NT2/D1 (cell line): ENCODE data around the gene SKIC8.

Source experiments
- SUZ12 ChIP-seq: IDR thresholded peaks from 2 replicates; pipeline ENCODE4 v1.6.1; 2011; ENCODE audit not compliant: insufficient read length, insufficient read depth; ENCODE audit errors: extremely low read depth
- YY1 ChIP-seq: IDR thresholded peaks from 2 replicates; pipeline ENCODE4 v1.6.1; 2011; ENCODE audit not compliant: insufficient read length, insufficient read depth
- ZNF274 ChIP-seq: IDR thresholded peaks from 2 replicates; pipeline ENCODE4 v1.6.1; 2011; ENCODE audit warnings: mild to moderate bottlenecking, low read depth, low read length

DNA sequence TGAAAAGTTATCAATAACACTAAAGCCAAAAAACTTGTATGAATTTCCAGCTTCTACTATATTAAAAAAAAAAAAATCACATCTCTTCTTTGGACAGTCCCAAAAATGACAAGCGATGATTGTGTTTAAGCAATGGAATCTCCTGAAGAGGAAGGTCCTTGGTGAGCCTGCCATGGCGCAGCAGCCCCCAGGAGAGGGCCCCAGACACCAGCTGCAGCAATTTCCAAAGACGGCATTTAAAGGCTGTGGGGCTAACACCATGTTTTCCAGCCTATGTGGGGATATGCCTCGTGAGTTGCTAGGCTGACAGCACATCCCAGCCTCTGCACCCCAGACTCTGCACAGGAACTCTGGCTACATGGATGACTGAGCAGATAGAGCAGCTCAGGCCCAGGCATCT lies 14.7 kb downstream of the SKIC8 start:
- no peak for TF ChIP-seq ZNF274
- TF ChIP-seq YY1: no peak
- TF ChIP-seq SUZ12: no peak
